ENCODE data around the gene TP53. TPM values are rescaled to one million over a fixed set of nuclear protein-coding genes. Genes with fewer than 3 reads are reported as not detected.

Gene TP53
- total RNA-seq (2011; cell fraction: chromatin; rRNA removed; ENCODE audit: low replicate concordance): 51.9 and 81.8 TPM in 2 replicates
- 41.2 and 53.7 TPM in 2 replicates for total RNA-seq (2011; cell fraction: nucleolus; rRNA removed)
- total RNA-seq (2011; cell fraction: nucleoplasm; rRNA removed): 66.0 and 80.9 TPM in 2 replicates
- total RNA-seq (2014; rRNA removed) (4.6 and 6.6 TPM in 2 replicates), total RNA-seq (2014; rRNA removed; fragmentation: Illumina TruSeq; extraction: Trizol) (5.3 and 6.2 TPM in 2 replicates), total RNA-seq (2015; rRNA removed; fragmentation: Illumina TruSeq; extraction: Trizol) (6.8 and 7.1 TPM in 2 replicates), total RNA-seq (2021) (10.6 and 11.0 TPM in 2 replicates), polyA plus RNA-seq (2011; rRNA removed) (14.0 and 18.7 TPM in 2 replicates), polyA plus RNA-seq (2014; fragmentation: Illumina TruSeq; extraction: Trizol) (9.2 and 9.9 TPM in 2 replicates), polyA plus RNA-seq (2014; fragmentation: Nextera tagmentation; extraction: Ambion mirVana) (1 to 10 TPM; 2.8 to 3.4 TPM), polyA plus RNA-seq (2014; rRNA removed) (12.5 and 17.7 TPM in 2 replicates), polyA minus RNA-seq (2011; rRNA and poly(A)+ RNA removed) (7.7 and 10.0 TPM in 2 replicates), Bru-seq, nascent RNA (percentile 74 among the genes with signal in this experiment), BruChase-seq, experiment 1, labeled RNA remaining after a 2-hour chase (percentile 68 among the genes with signal in this experiment), BruChase-seq, experiment 2, labeled RNA remaining after a 6-hour chase (percentile 69 among the genes with signal in this experiment)
- 15.6 and 16.9 TPM in 2 replicates for polyA plus RNA-seq (2011; cell fraction: cytosol; rRNA removed)
- 33.1 and 41.0 TPM in 2 replicates for polyA plus RNA-seq (2011; cell fraction: nucleus; rRNA removed)
- 7.6 and 13.1 TPM in 2 replicates for polyA plus RNA-seq (2012)
- 3.4 and 4.0 TPM in 2 replicates for polyA minus RNA-seq (2011; cell fraction: cytosol; rRNA and poly(A)+ RNA removed)
- 10.4 and 13.4 TPM in 2 replicates for polyA minus RNA-seq (2011; cell fraction: nucleus; rRNA and poly(A)+ RNA removed)
- long read RNA-seq, experiment 1, transcript TP53-215 (1 exons, 1,112 nt): major isoform, 9 of 15 reads
- long read RNA-seq, experiment 1, partial matches to known transcripts: 1 of 15 reads
- long read RNA-seq, experiment 1, other reads (novel, unspliced or antisense): 5 of 15 reads
- long read RNA-seq, experiment 2: 0 reads
- long read RNA-seq, experiment 3, partial matches to known transcripts: 1 of 2 reads
- long read RNA-seq, experiment 3, other reads (novel, unspliced or antisense): 0 of 2 reads

GRCh38 chr17:7687072-7687907 lies at the start of gene TP53:
TSS of gene TP53 (minus strand) at chr17:7687490. CDS start at chr17:7676594, 10,896 bp downstream.
- no peaks in the 10 kb centered on the region for H3K9me3 ChIP-seq (replicated peaks; ENCODE audit: control insufficient read depth, insufficient read depth, low read depth, low read length)
- TSS peak; percentile 71 for BruUV-seq (replicated peaks)
- peak within 1 kb of the TSS; percentile 78 for H3K4me3 ChIP-seq
- H2AFZ ChIP-seq (ENCODE audit: low read depth, low read length): peak within 1 kb of the TSS; percentile 92
- H3K4me2 ChIP-seq (ENCODE audit: insufficient read depth, low read length): peak within 1 kb of the TSS; percentile 99
- ATAC-seq (peak; percentile 73), FAIRE-seq (peak; percentile 92), DNase-seq (ENCODE audit: extremely low read depth in 1 of 4, low spot score in 3 of 4) (peak; percentile 66 to 93 (median 74))
- CTCF ChIA-PET (ENCODE audit: low intra/inter-chr PET ratio): interaction anchor here (1.1 to 2.7 kb wide), 4 partner anchors 53 to 125 kb away, joined by 3 to 18 read pairs (median 4); partner anchors contain the start of gene SENP3
- POLR2A ChIA-PET: interaction anchor here (0.6 to 7.3 kb wide), 46 partner anchors 10 to 574 kb away, joined by 3 to 67 read pairs (median 5); partner anchors contain the start of genes ATP1B2, CD68, DNAH2 and EFNB3
- H3K9me1 ChIP-seq (ENCODE audit: control insufficient read depth, insufficient read depth, low read length): no peaks in the 10 kb centered on the region
- no peaks in the 10 kb centered on the region for H4K20me1 ChIP-seq (replicated peaks; ENCODE audit: control insufficient read depth, insufficient read depth, low read length)
- in situ Hi-C loops (cut with MboI): loop anchor here (5.0 kb wide), 1 partner anchor 55 kb away; the partner anchor contains the start of gene SHBG
- intact Hi-C loops (cut with micrococcal nuclease): loop anchor here (5.0 kb wide), 1 partner anchor 100 kb away; no protein-coding TSS in a partner anchor
- WGBS (ENCODE audit: insufficient coverage, low coverage, missing lambda C conversion rate): 0% methylated on average over 23 of the region's 30 CpGs
- peak within 1 kb of the TSS; percentile 95 to 96 for H3K9ac ChIP-seq (ENCODE audit: insufficient read depth in 1 of 2, low read depth in 2 of 2, low read length in 2 of 2)
- no peaks in the 10 kb centered on the region for H3K27me3 ChIP-seq (ENCODE audit: control insufficient read depth in 2 of 2, insufficient read depth in 2 of 2, low read length in 2 of 2)
- H3K4me1 ChIP-seq (replicated peaks in 1 of 2; ENCODE audit: control insufficient read depth in 2 of 2, insufficient read depth in 2 of 2, low read length in 2 of 2): peaks cover 6 to 21% of the 10 kb centered on the region in 2 experiments; a peak in 3 of 5 replicates
- peaks cover 65% of the 10 kb centered on the region for H3K79me2 ChIP-seq (ENCODE audit: control insufficient read depth, insufficient read depth, low read length)
- H3K36me3 ChIP-seq (ENCODE audit: control insufficient read depth, insufficient read depth, low read length): peaks cover 27% of the 10 kb centered on the region
- H3K27ac ChIP-seq (ENCODE audit: extremely low read depth, low read depth, low read length): peak within 1 kb of the TSS; percentile 99
- 0 out of 2 replicates have a peak, but pooled peaks have one; percentile 54 for TF ChIP-seq ZBTB43 (CRISPR knock-in tag; IDR thresholded peaks at IDR 0.05)
- peak; percentile 77; the same call in 1 of the 2 replicates for TF ChIP-seq NR2C2 (CRISPR knock-in tag; IDR thresholded peaks at IDR 0.05)
- TF ChIP-seq NR2C2 (tag; IDR thresholded peaks at IDR 0.05): no peak
- 0 out of 4 replicates have a peak, but pooled peaks of 1 of the 2 experiments have one; percentile 51 for TF ChIP-seq BCLAF1 (IDR thresholded peaks at IDR 0.05; ENCODE audit: borderline replicate concordance in 1 of 2, control insufficient read depth in 1 of 2, low read depth in 2 of 2, low read length in 1 of 2)
- no peak; the same call in 1 of the 2 replicates for TF ChIP-seq IRF1 (CRISPR knock-in tag; IDR thresholded peaks at IDR 0.05; ENCODE audit: borderline replicate concordance)
- peak; percentile 62; the same call in 1 of the 2 replicates for TF ChIP-seq FOXP1 (CRISPR knock-in tag; IDR thresholded peaks at IDR 0.05)
- peak; percentile 32; the same call in 1 of the 2 replicates for TF ChIP-seq KAT7 (CRISPR knock-in tag; IDR thresholded peaks at IDR 0.05; ENCODE audit: borderline replicate concordance)
- TF ChIP-seq NFYB (IDR thresholded peaks at IDR 0.05; ENCODE audit: extremely low read depth, insufficient read length): no peak
